ENCODE data around the gene BLVRA.

DNA sequence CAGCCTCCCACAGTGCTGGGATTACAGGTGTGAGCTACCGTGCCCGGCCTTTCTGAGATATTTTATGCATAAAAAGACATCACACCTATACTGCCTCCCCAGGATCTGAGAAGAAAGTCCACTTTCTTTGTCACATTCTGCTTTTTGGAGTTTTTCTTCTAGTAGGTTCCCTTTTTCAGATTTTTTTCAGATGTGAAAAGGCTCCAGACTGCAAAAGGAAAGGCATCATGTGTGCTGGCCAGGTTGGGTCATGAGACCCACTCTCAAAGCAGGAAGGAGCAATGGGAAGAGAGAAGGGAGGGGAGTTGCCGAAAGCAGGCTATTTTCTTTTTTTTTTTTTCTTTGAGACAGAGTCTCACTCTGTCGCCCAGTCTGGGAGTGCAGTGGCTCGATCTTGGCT, 10.8 kb downstream of the BLVRA start:
- TF ChIP-seq POLR2AphosphoS5 (IDR thresholded peaks at IDR 0.05; ENCODE audit: low read depth, low read length) (no peak), SIN3A (IDR thresholded peaks at IDR 0.05; ENCODE audit: borderline replicate concordance, insufficient read depth, low read length) (no peak)

All from PFSK-1 (cell line).